Chondrocyte (in vitro differentiated cells): ENCODE results near the gene ANKMY1. TPM values are rescaled to one million over a fixed set of nuclear protein-coding genes. Genes with fewer than 3 reads are reported as not detected.
A peak's percentile ranks its signal among the peaks of the same experiment; 100 is the strongest.

Experiments
- DNase-seq: peaks from one replicate; pipeline ENCODE4 v3.0.0; 2021; ENCODE audit warnings: mixed read lengths, low spot score
- H3K27ac Mint-ChIP-seq: one replicate; pipeline ENCODE4 v1.8.0; 2021; ENCODE audit warnings: mild to moderate bottlenecking, moderate library complexity, mixed read lengths; ENCODE audit not compliant: unreplicated experiment
- H3K27me3 Mint-ChIP-seq: 2 replicates; pipeline ENCODE4 v1.8.0; 2021; ENCODE audit warnings: low read depth, mixed read lengths
- H3K36me3 Mint-ChIP-seq: 2 replicates; pipeline ENCODE4 v1.8.0; 2021; ENCODE audit warnings: low read depth, mixed read lengths
- H3K4me1 Mint-ChIP-seq: 2 replicates; pipeline ENCODE4 v1.8.0; 2021; ENCODE audit warnings: low read depth, mild to moderate bottlenecking, mixed read lengths
- H3K4me3 Mint-ChIP-seq: one replicate; pipeline ENCODE4 v1.8.0; 2021; ENCODE audit warnings: mild to moderate bottlenecking, moderate library complexity, mixed read lengths; ENCODE audit not compliant: unreplicated experiment
- H3K9me3 Mint-ChIP-seq: 2 replicates; pipeline ENCODE4 v1.8.0; 2021; ENCODE audit warnings: low read depth, mixed read lengths
- CTCF ChIP-seq: fragments of 200-600 bp; sonication (generic); IDR thresholded peaks from 2 replicates; pipeline ENCODE4 v1.5.0; 2021; ENCODE audit warnings: antibody characterized with exemption, mild to moderate bottlenecking, moderate library complexity
- total RNA-seq: library from RNA; stranded (reverse); gene quantifications from 3 replicates; pipeline ENCODE4 v1.2.1, GENCODE V29; 2021

Gene ANKMY1
- total RNA-seq, 1 donor from 2014 or later = 10.8 TPM

- H3K4me3 Mint-ChIP-seq = no peak overlapping the region
- H3K27me3 Mint-ChIP-seq = no peaks in the 10 kb centered on the region
- no peak overlapping the region for H3K27ac Mint-ChIP-seq
- no peak for DNase-seq
- H3K36me3 Mint-ChIP-seq = peaks cover 12% of the 10 kb centered on the region
- H3K9me3 Mint-ChIP-seq = peaks cover 15% of the 10 kb centered on the region
- H3K4me1 Mint-ChIP-seq = peaks cover 11% of the 10 kb centered on the region
- no peak for TF ChIP-seq CTCF
Measured at GRCh38 chr2:240469740-240470139, 88.0 kb downstream of the ANKMY1 start.

GRCh38 chr2:240469239-240469636, 88.5 kb downstream of the ANKMY1 start:
- no peak for DNase-seq
- no peaks in the 10 kb centered on the region for H3K27me3 Mint-ChIP-seq
- H3K27ac Mint-ChIP-seq = no peak overlapping the region
- H3K36me3 Mint-ChIP-seq = peaks cover 15% of the 10 kb centered on the region
- H3K4me1 Mint-ChIP-seq = peaks cover 11% of the 10 kb centered on the region
- TF ChIP-seq CTCF = no peak
- H3K9me3 Mint-ChIP-seq = peaks cover 12% of the 10 kb centered on the region
- H3K4me3 Mint-ChIP-seq = no peak overlapping the region

GRCh38 chr2:240468303-240469238, 89.2 kb downstream of the ANKMY1 start:
- TF ChIP-seq CTCF = no peak
- H3K9me3 Mint-ChIP-seq = peaks cover 9% of the 10 kb centered on the region
- no peaks in the 10 kb centered on the region for H3K27me3 Mint-ChIP-seq
- H3K4me3 Mint-ChIP-seq = no peak overlapping the region
- H3K27ac Mint-ChIP-seq = no peak overlapping the region
- peaks cover 11% of the 10 kb centered on the region for H3K4me1 Mint-ChIP-seq
- DNase-seq = peak; percentile 92
- peaks cover 17% of the 10 kb centered on the region for H3K36me3 Mint-ChIP-seq

- Mint-ChIP-seq H3K4me3 (no peak overlapping the region), H3K27ac (no peak overlapping the region), H3K36me3 (peaks cover 14% of the 10 kb centered on the region), H3K9me3 (peaks cover 2% of the 10 kb centered on the region), H3K27me3 (no peaks in the 10 kb centered on the region), H3K4me1 (peaks cover 11% of the 10 kb centered on the region)
- TF ChIP-seq CTCF = peak; percentile 18
- peak; percentile 92 for DNase-seq
Measured at GRCh38 chr2:240467659-240468302, 90.0 kb downstream of the ANKMY1 start.

GRCh38 chr2:240467149-240467642, 90.6 kb downstream of the ANKMY1 start:
- no peak overlapping the region for H3K27ac Mint-ChIP-seq
- no peak for TF ChIP-seq CTCF
- H3K9me3 Mint-ChIP-seq = no peaks in the 10 kb centered on the region
- no peak overlapping the region for H3K4me3 Mint-ChIP-seq
- peaks cover 15% of the 10 kb centered on the region for H3K36me3 Mint-ChIP-seq
- peaks cover 11% of the 10 kb centered on the region for H3K4me1 Mint-ChIP-seq
- DNase-seq = peak; percentile 77
- H3K27me3 Mint-ChIP-seq = no peaks in the 10 kb centered on the region
